HCT116 (cell line): ENCODE measurements around the gene MRAP2. TPM values are rescaled to one million over a fixed set of nuclear protein-coding genes. Genes with fewer than 3 reads are reported as not detected.

Source experiments
- ATAC-seq: fragments of 200-7000 bp; cut with Tn5 transposase; 2 replicates; pipeline ENCODE4 v1.9.1; 2020; ENCODE audit warnings: mild to moderate bottlenecking, moderate library complexity
- BruUV-seq: library from RNA; stranded (reverse); fragments of 400-500 nt; replicated peaks from 2 replicates; lab custom pipeline; 2021; lab: Mats Ljungman, UMichigan
- CTCF ChIA-PET: fragments of 300-600 bp; sonication (Branson Sonifier 250); formaldehyde crosslinking; loops from one replicate; lab custom pipeline; 2021; ENCODE audit warnings: antibody characterized with exemption; lab: Charles Lee
- POLR2A ChIA-PET: fragments of 300-600, 350-600 bp; sonication (Branson Sonifier 250); formaldehyde crosslinking; loops from one replicate; lab custom pipeline; 2021; ENCODE audit warnings: antibody characterized with exemption; lab: Charles Lee
- RAD21 ChIA-PET, 2 experiments: fragments of 300-600 bp; sonication (Branson Sonifier 250); formaldehyde crosslinking; loops; one replicate each; lab custom pipeline; 2023; ENCODE audit warnings: low total read pairs in 2 of 2; ENCODE audit not compliant: uncharacterized antibody in 2 of 2, unreplicated experiment in 2 of 2, low non-redundant PET in 1 of 2; lab: Charles Lee
- DNase-seq: peaks from one replicate; pipeline ENCODE4 v3.0.0-alpha.2; 2010; ENCODE audit warnings: low read depth, low spot score
- H2AFZ ChIP-seq: fragments of 200-600 bp; shearing (Covaris generic), sonication (generic); 2 replicates; pipeline ENCODE4 v1.6.1; 2017; ENCODE audit warnings: low read depth, mixed run types, mixed read lengths, antibody characterized with exemption, low read length; ENCODE audit not compliant: poor library complexity, severe bottlenecking
- H3K27ac ChIP-seq: 2 replicates; pipeline ENCODE4 v1.5.1; 2012; ENCODE audit warnings: low read depth, low read length
- H3K27me3 ChIP-seq: fragments of 200-600 bp; sonication (generic); 2 replicates; pipeline ENCODE4 v1.6.1; 2016; ENCODE audit warnings: mixed run types, low read length, mixed read lengths; ENCODE audit not compliant: insufficient read depth
- H3K36me3 ChIP-seq, 2 experiments: fragments of 200-500 bp in 1 of 2; fragments of 200-600 bp in 1 of 2; sonication (Bioruptor generic) in 1 of 2; sonication (generic) in 1 of 2; 2 replicates each; pipeline versions ENCODE4 v1.5.1 to v1.6.1; 2014 to 2016; ENCODE audit warnings: low read length in 2 of 2, inconsistent platforms in 1 of 2, mixed read lengths in 1 of 2, mixed run types in 1 of 2; ENCODE audit not compliant: insufficient read depth in 2 of 2, control insufficient read depth in 1 of 2
- H3K4me1 ChIP-seq, 2 experiments: fragments of 200-600 bp in 1 of 2; sonication (generic) in 1 of 2; 2 replicates each; pipeline versions ENCODE4 v1.5.1 to v1.6.1; 2012 to 2017; ENCODE audit warnings: low read length in 2 of 2, inconsistent platforms in 1 of 2, mild to moderate bottlenecking in 1 of 2, mixed read lengths in 1 of 2, mixed run types in 1 of 2, moderate library complexity in 1 of 2; ENCODE audit not compliant: insufficient read depth in 2 of 2, control insufficient read depth in 1 of 2
- H3K4me2 ChIP-seq: fragments of 200-600 bp; sonication (generic); 2 replicates; pipeline ENCODE4 v1.6.1; 2017; ENCODE audit warnings: mixed run types, low read length, mixed read lengths
- H3K4me3 ChIP-seq, 2 experiments: fragments of 200-600 bp in 1 of 2; sonication (generic) in 1 of 2; replicated peaks in 1 of 2; 2 replicates each; pipeline ENCODE4 v1.5.1; 2011 to 2016; ENCODE audit warnings: low read length in 2 of 2, control low read depth in 1 of 2, low read depth in 1 of 2, mild to moderate bottlenecking in 1 of 2, mixed read lengths in 1 of 2, mixed run types in 1 of 2
- H3K79me2 ChIP-seq: fragments of 200-600 bp; sonication (generic); 2 replicates; pipeline ENCODE4 v1.6.1; 2017; ENCODE audit warnings: mild to moderate bottlenecking, mixed run types, low read length, moderate library complexity, mixed read lengths; ENCODE audit not compliant: insufficient read depth
- H3K9ac ChIP-seq: fragments of 200-600 bp; sonication (generic); 2 replicates; pipeline ENCODE4 v1.6.1; 2016; ENCODE audit warnings: low read length, mixed read lengths
- H3K9me2 ChIP-seq: fragments of 200-600 bp; sonication (generic), shearing (Covaris generic); 2 replicates; pipeline ENCODE4 v1.6.1; 2017; ENCODE audit warnings: mixed run types, mild to moderate bottlenecking, moderate library complexity; ENCODE audit not compliant: insufficient read depth
- H3K9me3 ChIP-seq, 2 experiments: fragments of 200-500 bp in 1 of 2; fragments of 200-600 bp in 1 of 2; sonication (Bioruptor generic) in 1 of 2; sonication (generic) in 1 of 2; 2 replicates each; pipeline ENCODE4 v1.6.1; 2014 to 2017; ENCODE audit warnings: low read length in 2 of 2, mixed read lengths in 2 of 2, inconsistent platforms in 1 of 2, low read depth in 1 of 2, mild to moderate bottlenecking in 1 of 2, mixed run types in 1 of 2, moderate library complexity in 1 of 2; ENCODE audit not compliant: control insufficient read depth in 1 of 2, insufficient read depth in 1 of 2
- H4K20me1 ChIP-seq: fragments of 200-600 bp; sonication (generic), shearing (Covaris generic); 2 replicates; pipeline ENCODE4 v1.6.1; 2017; ENCODE audit warnings: mixed run types, mild to moderate bottlenecking, moderate library complexity; ENCODE audit not compliant: insufficient read depth
- ATF3 ChIP-seq: IDR thresholded peaks from 2 replicates; pipeline ENCODE4 v1.6.1; 2012
- CBX3 ChIP-seq: IDR thresholded peaks from 2 replicates; pipeline ENCODE4 v1.6.1; 2012; ENCODE audit warnings: low read depth
- CTCF ChIP-seq, 3 experiments: fragments of 200-600 bp in 1 of 3; sonication (generic) in 1 of 3; IDR thresholded peaks in 2 of 3; conservative IDR thresholded peaks in 1 of 3; 2 replicates each; pipeline ENCODE4 v1.5.1; 2012 to 2017; ENCODE audit warnings: low read depth in 2 of 3, low read length in 2 of 3, antibody characterized with exemption in 1 of 3, borderline replicate concordance in 1 of 3, control low read depth in 1 of 3, mild to moderate bottlenecking in 1 of 3, mixed read lengths in 1 of 3, mixed run types in 1 of 3, moderate library complexity in 1 of 3; ENCODE audit not compliant: insufficient read depth in 1 of 3
- EGR1 ChIP-seq: IDR thresholded peaks from 2 replicates; pipeline ENCODE4 v1.6.1; 2012; ENCODE audit warnings: low read depth
- EZH2 ChIP-seq: fragments of 200-600 bp; sonication (generic); IDR thresholded peaks from 2 replicates; pipeline ENCODE4 v1.6.1; 2017; ENCODE audit warnings: antibody characterized with exemption, mixed run types
- EZH2phosphoT487 ChIP-seq: fragments of 200-600 bp; IDR thresholded peaks from 2 replicates; pipeline ENCODE4 v1.6.1; 2018; ENCODE audit warnings: antibody characterized with exemption, borderline replicate concordance
- FOSL1 ChIP-seq: IDR thresholded peaks from 2 replicates; pipeline ENCODE4 v1.6.1; 2012; ENCODE audit warnings: low read depth
- JUND ChIP-seq: IDR thresholded peaks from 2 replicates; pipeline ENCODE4 v1.6.1; 2012
- MAX ChIP-seq: IDR thresholded peaks from 2 replicates; pipeline ENCODE4 v1.6.1; 2012
- POLR2A ChIP-seq: IDR thresholded peaks from 2 replicates; pipeline ENCODE4 v1.7.0; 2011; ENCODE audit warnings: borderline replicate concordance; ENCODE audit not compliant: insufficient read depth, insufficient read length; ENCODE audit errors: extremely low read depth
- POLR2AphosphoS5 ChIP-seq: IDR thresholded peaks from 2 replicates; pipeline ENCODE4 v1.6.1; 2011; ENCODE audit warnings: mild to moderate bottlenecking, low read depth, low read length, moderate library complexity
- RAD21 ChIP-seq: IDR thresholded peaks from 2 replicates; pipeline ENCODE4 v1.6.1; 2012; ENCODE audit warnings: low read depth, mild to moderate bottlenecking
- REST ChIP-seq: IDR thresholded peaks from 2 replicates; pipeline ENCODE4 v1.6.1; 2012; ENCODE audit warnings: low read depth
- SIN3A ChIP-seq: IDR thresholded peaks from 2 replicates; pipeline ENCODE4 v1.6.1; 2012; ENCODE audit warnings: low read depth
- SP1 ChIP-seq: IDR thresholded peaks from 2 replicates; pipeline ENCODE4 v1.6.1; 2012; ENCODE audit warnings: low read depth
- SRF ChIP-seq: IDR thresholded peaks from 2 replicates; pipeline ENCODE4 v1.6.1; 2012; ENCODE audit warnings: low read depth
- TCF7L2 ChIP-seq: IDR thresholded peaks from 2 replicates; pipeline ENCODE4 v1.7.0; 2011; ENCODE audit warnings: borderline replicate concordance, inconsistent platforms; ENCODE audit not compliant: insufficient read depth, insufficient read length; ENCODE audit errors: extremely low read depth
- YY1 ChIP-seq: IDR thresholded peaks from 2 replicates; pipeline ENCODE4 v1.6.1; 2011; ENCODE audit warnings: low read length, low read depth, moderate library complexity, mild to moderate bottlenecking; ENCODE audit not compliant: insufficient replicate concordance; ENCODE audit errors: extremely low read depth
- ZBTB33 ChIP-seq: IDR thresholded peaks from 2 replicates; pipeline ENCODE4 v1.6.1; 2011; ENCODE audit warnings: mild to moderate bottlenecking, low read length, moderate library complexity; ENCODE audit not compliant: insufficient replicate concordance; ENCODE audit errors: extremely low read depth
- ZNF274 ChIP-seq: fragments of 200-500 bp; sonication (Bioruptor generic); IDR thresholded peaks from 2 replicates; pipeline ENCODE4 v1.6.1; 2014; ENCODE audit warnings: mild to moderate bottlenecking, low read depth, low read length, inconsistent platforms
- intact Hi-C: fragments of 100-400 bp; cut with micrococcal nuclease; formaldehyde crosslinking; loops from 2 replicates; pipeline ENCODE4 v1.10.0; 2022
- total RNA-seq: library from RNA; stranded (reverse); gene quantifications from one replicate; pipeline ENCODE4 v1.2.1, GENCODE V29; 2021; ENCODE audit not compliant: unreplicated experiment

Gene MRAP2
- total RNA-seq, 1 experiment from 2014 or later: 1.4 TPM

- DNase-seq (no peak), ATAC-seq (no peak)
- no peak for TF ChIP-seq EZH2phosphoT487
- no peak for TF ChIP-seq SIN3A
- no peak for TF ChIP-seq EGR1
- TF ChIP-seq FOSL1: no peak
- TF ChIP-seq TCF7L2: no peak
- no peak for TF ChIP-seq MAX
- no peak for TF ChIP-seq REST
- TF ChIP-seq CTCF (IDR thresholded peaks at IDR 0.05 in 2 of 3, conservative IDR thresholded peaks at IDR 0.05 in 1 of 3; ENCODE audit: borderline replicate concordance in 1 of 3, insufficient read depth in 1 of 3, low read depth in 2 of 3, low read length in 2 of 3): no peak
- no peak for TF ChIP-seq ZBTB33
- TF ChIP-seq ZNF274: no peak
- TF ChIP-seq YY1: no peak
- no peak for TF ChIP-seq JUND
- TF ChIP-seq EZH2: no peak
- no peak for TF ChIP-seq ATF3
- no peak for TF ChIP-seq POLR2AphosphoS5
- no peak for TF ChIP-seq POLR2A
- TF ChIP-seq SP1: no peak
- TF ChIP-seq RAD21: no peak
- no peak for TF ChIP-seq CBX3
- no peak for TF ChIP-seq SRF
- H3K9ac ChIP-seq: no peak overlapping the region
- no peak overlapping the region for H3K4me3 ChIP-seq
- no peaks in the 10 kb centered on the region for H3K9me3 ChIP-seq
- no peaks in the 10 kb centered on the region for H3K79me2 ChIP-seq
- CTCF ChIA-PET: no interaction called here
- no peaks in the 10 kb centered on the region for H4K20me1 ChIP-seq
- RAD21 ChIA-PET: no interaction called here
- no peaks in the 10 kb centered on the region for H3K27me3 ChIP-seq
- no peak overlapping the region for H2AFZ ChIP-seq
- H3K36me3 ChIP-seq: no peaks in the 10 kb centered on the region
- no peak overlapping the region for H3K27ac ChIP-seq
- H3K4me1 ChIP-seq: peaks cover 0 to 9% of the 10 kb centered on the region in 2 experiments; a peak in 3 of 4 replicates
- no peak overlapping the region for H3K4me2 ChIP-seq
- BruUV-seq: no TSS peak
- H3K9me2 ChIP-seq: no peaks in the 10 kb centered on the region
- POLR2A ChIA-PET: no interaction called here
- intact Hi-C loops: no loop called here
Observed at GRCh38 chr6:84137989-84138575, 104.5 kb downstream of the MRAP2 start.
